ENCODE results near the gene ANKRD6.

Gene ANKRD6

DNA sequence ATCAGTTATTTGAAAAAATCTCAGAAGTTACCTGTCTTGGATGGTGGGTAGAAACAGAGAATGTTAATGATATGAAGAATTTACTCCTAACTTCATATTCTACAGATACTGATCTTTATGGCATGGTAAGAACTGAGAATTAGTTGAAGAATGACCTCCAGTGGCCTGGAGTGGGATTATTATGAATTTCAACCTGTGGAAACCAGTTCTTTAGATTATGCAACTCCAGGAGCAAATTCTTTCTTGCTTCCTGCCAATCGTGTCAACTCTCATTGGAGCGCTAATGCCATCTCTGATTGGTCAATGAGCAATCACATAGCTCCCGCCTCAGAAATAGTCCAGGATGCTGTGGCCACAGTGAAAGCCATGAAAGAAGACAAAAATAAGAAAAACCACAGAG is 165.0 kb downstream of the ANKRD6 start:
- H3K9me3 ChIP-seq (ENCODE audit: control insufficient read depth, low read length): no peaks in the 10 kb centered on the region
- no peak overlapping the region for H3K4me3 ChIP-seq (ENCODE audit: extremely low read depth, insufficient read depth, low read length, poor library complexity, severe bottlenecking)
- WGBS, 2 experiments (ENCODE audit: insufficient coverage in 2 of 2): 68 to 69% methylated on average over 2 to 3 of the region's 3 CpGs
- H3K4me1 ChIP-seq (ENCODE audit: control insufficient read depth, insufficient read depth, low read length, poor library complexity, severe bottlenecking): no peaks in the 10 kb centered on the region
- no peak overlapping the region for H3K27ac ChIP-seq (ENCODE audit: low read depth, low read length, severe bottlenecking)
- H3K36me3 ChIP-seq (ENCODE audit: control insufficient read depth, insufficient read depth, low read length): no peaks in the 10 kb centered on the region

DNA sequence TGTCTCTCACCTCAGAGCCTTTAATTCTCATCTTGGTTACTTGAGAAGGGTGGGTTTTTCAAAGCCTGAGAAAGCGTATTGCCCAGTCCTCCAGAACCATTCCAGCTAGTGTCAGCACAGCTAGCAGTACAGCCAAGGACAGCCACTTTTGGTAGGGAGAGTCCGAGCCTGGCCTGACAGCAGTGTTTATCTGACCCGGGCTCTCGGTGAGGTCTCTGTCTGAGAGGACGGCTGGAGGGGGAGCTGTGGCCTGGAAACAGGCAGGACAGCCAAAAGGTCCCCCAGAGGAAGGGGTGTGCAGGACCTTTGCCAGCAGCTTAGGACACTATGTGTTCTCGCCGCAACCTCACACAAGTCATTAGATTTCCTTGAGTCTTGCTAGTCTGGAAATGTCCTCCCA is 166.8 kb downstream of the ANKRD6 start:
- H3K4me3 ChIP-seq (ENCODE audit: extremely low read depth, insufficient read depth, low read length, poor library complexity, severe bottlenecking): no peak overlapping the region
- no peaks in the 10 kb centered on the region for H3K4me1 ChIP-seq (ENCODE audit: control insufficient read depth, insufficient read depth, low read length, poor library complexity, severe bottlenecking)
- no peak overlapping the region for H3K27ac ChIP-seq (ENCODE audit: low read depth, low read length, severe bottlenecking)
- WGBS, 2 experiments (ENCODE audit: insufficient coverage in 2 of 2): 93 to 94% methylated on average over 4 to 7 of the region's 7 CpGs
- peaks cover 4% of the 10 kb centered on the region for H3K36me3 ChIP-seq (ENCODE audit: control insufficient read depth, insufficient read depth, low read length)
- H3K9me3 ChIP-seq (ENCODE audit: control insufficient read depth, low read length): no peaks in the 10 kb centered on the region

DNA sequence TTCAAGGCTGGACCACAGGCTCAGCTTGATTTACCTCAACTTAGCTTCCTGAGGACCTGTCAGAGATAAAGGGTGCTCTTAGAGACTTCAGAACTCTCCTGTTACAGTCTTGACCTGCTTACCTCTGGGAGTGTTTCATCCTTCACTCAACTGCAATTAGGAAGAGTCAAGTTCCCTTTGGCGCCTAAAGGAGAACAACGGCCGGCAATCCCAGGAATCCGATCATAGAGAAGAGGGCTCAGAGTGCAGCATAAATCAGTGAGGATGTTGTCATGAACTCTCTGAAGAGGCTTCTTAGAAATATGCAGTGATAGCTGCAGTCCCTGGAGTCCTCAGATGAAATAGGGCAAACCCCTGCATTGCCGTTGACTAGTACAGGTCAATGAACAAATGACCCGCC is 169.2 kb downstream of the ANKRD6 start:
- Histone ChIP-seq H3K4me3 (ENCODE audit: extremely low read depth, insufficient read depth, low read length, poor library complexity, severe bottlenecking) (no peak overlapping the region), H3K4me1 (ENCODE audit: control insufficient read depth, insufficient read depth, low read length, poor library complexity, severe bottlenecking) (no peaks in the 10 kb centered on the region), H3K27ac (ENCODE audit: low read depth, low read length, severe bottlenecking) (no peak overlapping the region), H3K9me3 (ENCODE audit: control insufficient read depth, low read length) (no peaks in the 10 kb centered on the region), H3K36me3 (ENCODE audit: control insufficient read depth, insufficient read depth, low read length) (peaks cover 4% of the 10 kb centered on the region)
- WGBS, 2 experiments (ENCODE audit: insufficient coverage in 2 of 2): 93 to 96% methylated on average over 6 of the region's 6 CpGs

DNA sequence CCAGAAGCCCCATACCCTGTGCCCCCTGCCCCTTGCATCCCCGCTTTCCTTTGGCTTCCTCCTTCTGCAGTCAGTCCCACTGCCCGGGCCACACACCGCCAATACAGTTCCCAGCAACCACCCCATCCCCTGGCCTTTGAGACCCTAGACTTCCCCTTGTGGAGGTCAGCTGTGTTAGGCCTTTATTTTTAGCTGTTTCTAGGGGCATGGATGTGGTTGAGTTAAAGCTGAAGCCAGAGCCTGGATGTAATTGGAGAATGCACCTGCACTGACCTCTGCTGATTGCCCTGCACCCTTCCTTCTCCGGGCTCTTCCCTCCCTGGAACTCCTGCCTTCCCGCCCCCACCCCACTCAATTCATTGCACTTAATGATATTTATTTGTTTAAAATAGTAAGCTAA is 171.7 kb downstream of the ANKRD6 start:
- Histone ChIP-seq H3K4me1 (ENCODE audit: control insufficient read depth, insufficient read depth, low read length, poor library complexity, severe bottlenecking) (no peaks in the 10 kb centered on the region), H3K36me3 (ENCODE audit: control insufficient read depth, insufficient read depth, low read length) (peaks cover 4% of the 10 kb centered on the region), H3K27ac (ENCODE audit: low read depth, low read length, severe bottlenecking) (no peak overlapping the region), H3K9me3 (ENCODE audit: control insufficient read depth, low read length) (no peaks in the 10 kb centered on the region), H3K4me3 (ENCODE audit: extremely low read depth, insufficient read depth, low read length, poor library complexity, severe bottlenecking) (no peak overlapping the region)
- no CpG with 5 or more reads among the region's 5 CpGs for WGBS, 2 experiments (ENCODE audit: insufficient coverage in 2 of 2)

DNA sequence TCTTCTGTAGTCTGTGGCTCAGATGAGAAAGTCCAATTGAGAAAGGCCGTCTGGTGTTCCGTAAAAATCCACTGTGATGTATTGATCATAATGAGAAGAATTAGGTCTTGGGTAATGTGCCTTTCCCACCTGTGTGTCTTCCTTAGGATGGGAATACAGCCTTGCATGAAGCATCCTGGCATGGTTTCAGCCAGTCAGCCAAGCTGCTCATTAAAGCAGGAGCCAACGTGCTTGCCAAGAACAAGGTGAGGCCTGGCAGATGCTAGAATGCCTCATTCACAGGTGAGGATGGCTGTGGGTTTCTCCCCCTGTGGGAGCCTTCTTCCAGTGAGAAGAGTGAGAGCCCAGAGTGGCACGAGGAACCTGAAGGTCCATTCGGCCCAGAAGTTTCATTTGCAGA is 172.9 kb downstream of the ANKRD6 start:
- H3K4me3 ChIP-seq (ENCODE audit: extremely low read depth, insufficient read depth, low read length, poor library complexity, severe bottlenecking): no peak overlapping the region
- H3K27ac ChIP-seq (ENCODE audit: low read depth, low read length, severe bottlenecking): no peak overlapping the region
- H3K36me3 ChIP-seq (ENCODE audit: control insufficient read depth, insufficient read depth, low read length): peaks cover 4% of the 10 kb centered on the region
- WGBS, 2 experiments (ENCODE audit: insufficient coverage in 2 of 2): 91 to 94% methylated on average over 3 to 5 of the region's 5 CpGs
- no peaks in the 10 kb centered on the region for H3K9me3 ChIP-seq (ENCODE audit: control insufficient read depth, low read length)
- H3K4me1 ChIP-seq (ENCODE audit: control insufficient read depth, insufficient read depth, low read length, poor library complexity, severe bottlenecking): no peaks in the 10 kb centered on the region

DNA sequence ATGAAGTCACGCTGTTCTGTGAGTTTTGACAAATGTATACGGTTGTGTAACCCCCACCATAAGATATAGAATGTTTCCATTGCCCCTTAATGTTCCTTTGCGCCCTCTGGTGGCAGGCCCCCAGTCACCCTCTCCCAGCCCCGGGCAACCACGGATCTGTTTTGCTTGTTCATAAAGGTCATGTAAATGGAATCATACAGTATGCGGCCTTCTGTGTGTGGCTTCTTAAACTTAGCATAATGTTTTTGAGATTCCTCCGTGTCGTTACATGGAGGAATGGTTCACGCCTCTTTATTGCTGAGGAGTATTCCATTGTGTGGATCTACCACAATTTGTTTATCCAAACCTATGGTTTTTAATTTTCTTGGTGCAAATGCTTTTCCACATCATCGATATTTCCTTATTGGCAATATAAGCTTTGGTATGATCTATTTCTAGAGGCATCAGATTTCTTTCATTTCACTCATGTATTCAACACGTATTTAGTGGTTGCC is 177.2 kb downstream of the ANKRD6 start:
- peaks cover 7% of the 10 kb centered on the region for H3K4me1 ChIP-seq (ENCODE audit: control insufficient read depth, insufficient read depth, low read length, poor library complexity, severe bottlenecking)
- WGBS, 2 experiments (ENCODE audit: insufficient coverage in 2 of 2): 71% methylated on average over 4 of the region's 11 CpGs; no CpG with 5 or more reads in 1 of the 2 experiments
- peaks cover 3% of the 10 kb centered on the region for H3K36me3 ChIP-seq (ENCODE audit: control insufficient read depth, insufficient read depth, low read length)
- H3K27ac ChIP-seq (ENCODE audit: low read depth, low read length, severe bottlenecking): no peak overlapping the region
- no peaks in the 10 kb centered on the region for H3K9me3 ChIP-seq (ENCODE audit: control insufficient read depth, low read length)
- H3K4me3 ChIP-seq (ENCODE audit: extremely low read depth, insufficient read depth, low read length, poor library complexity, severe bottlenecking): no peak overlapping the region

DNA sequence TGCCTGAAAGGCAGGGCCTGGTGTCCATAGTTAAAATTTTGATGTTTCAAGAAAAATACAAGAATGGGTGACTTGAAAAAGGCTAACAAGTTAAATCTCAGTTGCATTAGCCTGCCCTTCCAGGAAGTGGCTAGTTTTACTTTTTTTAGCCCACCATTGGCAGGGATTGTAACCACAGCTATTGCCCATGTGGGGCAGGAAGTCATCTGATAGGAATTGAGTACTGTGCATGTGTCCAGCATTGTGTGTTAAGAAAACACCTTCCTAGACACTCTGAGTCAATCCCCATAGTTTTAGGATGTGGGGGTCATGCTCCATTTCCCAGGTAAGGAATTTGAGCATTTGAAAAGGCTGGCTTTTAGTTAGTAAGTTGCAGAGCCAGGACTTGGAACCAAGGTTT is 178.7 kb downstream of the ANKRD6 start:
- no peak overlapping the region for H3K4me3 ChIP-seq (ENCODE audit: extremely low read depth, insufficient read depth, low read length, poor library complexity, severe bottlenecking)
- H3K36me3 ChIP-seq (ENCODE audit: control insufficient read depth, insufficient read depth, low read length): peaks cover 3% of the 10 kb centered on the region
- no peaks in the 10 kb centered on the region for H3K9me3 ChIP-seq (ENCODE audit: control insufficient read depth, low read length)
- H3K27ac ChIP-seq (ENCODE audit: low read depth, low read length, severe bottlenecking): no peak overlapping the region
- H3K4me1 ChIP-seq (ENCODE audit: control insufficient read depth, insufficient read depth, low read length, poor library complexity, severe bottlenecking): peaks cover 7% of the 10 kb centered on the region

DNA sequence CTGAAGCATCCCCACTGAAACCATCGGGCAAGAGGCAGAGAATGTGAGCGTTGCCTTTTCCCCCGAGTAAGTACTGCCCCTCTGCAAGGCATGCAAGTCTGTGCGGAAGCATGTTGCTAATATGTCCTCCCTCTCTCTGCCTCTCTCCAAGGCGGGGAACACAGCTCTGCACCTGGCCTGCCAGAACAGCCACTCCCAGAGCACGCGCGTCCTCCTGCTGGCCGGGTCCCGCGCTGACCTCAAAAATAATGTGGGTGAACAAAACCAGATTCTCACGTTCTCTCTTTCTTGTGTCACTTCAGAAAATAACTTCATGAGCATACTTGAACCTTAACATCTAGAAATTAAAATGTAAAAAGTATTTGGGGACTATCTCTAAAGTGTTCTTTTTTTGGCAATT is 179.2 kb downstream of the ANKRD6 start:
- 91 to 94% methylated on average over 7 to 11 of the region's 12 CpGs for WGBS, 2 experiments (ENCODE audit: insufficient coverage in 2 of 2)
- no peak overlapping the region for H3K4me3 ChIP-seq (ENCODE audit: extremely low read depth, insufficient read depth, low read length, poor library complexity, severe bottlenecking)
- H3K9me3 ChIP-seq (ENCODE audit: control insufficient read depth, low read length): no peaks in the 10 kb centered on the region
- peaks cover 7% of the 10 kb centered on the region for H3K4me1 ChIP-seq (ENCODE audit: control insufficient read depth, insufficient read depth, low read length, poor library complexity, severe bottlenecking)
- H3K36me3 ChIP-seq (ENCODE audit: control insufficient read depth, insufficient read depth, low read length): peaks cover 3% of the 10 kb centered on the region
- no peak overlapping the region for H3K27ac ChIP-seq (ENCODE audit: low read depth, low read length, severe bottlenecking)

DNA sequence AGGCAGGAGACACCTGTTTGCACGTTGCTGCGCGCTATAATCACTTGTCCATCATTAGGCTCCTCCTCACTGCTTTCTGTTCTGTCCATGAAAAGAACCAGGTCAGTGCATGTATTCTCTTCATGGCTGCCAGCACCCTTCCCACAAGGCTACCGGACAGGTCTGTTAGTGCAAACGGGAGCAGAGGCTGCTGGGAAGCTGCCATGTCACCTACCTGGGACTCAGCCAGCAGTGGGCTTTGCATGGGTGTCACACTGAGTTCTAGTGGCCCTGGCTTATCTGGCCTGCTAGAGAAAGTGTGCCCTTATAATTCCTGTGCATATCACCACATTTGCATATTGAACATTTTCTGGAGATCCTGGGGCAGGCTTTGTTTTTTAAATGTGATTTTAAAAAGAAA is 180.8 kb downstream of the ANKRD6 start:
- peaks cover 7% of the 10 kb centered on the region for H3K4me1 ChIP-seq (ENCODE audit: control insufficient read depth, insufficient read depth, low read length, poor library complexity, severe bottlenecking)
- H3K36me3 ChIP-seq (ENCODE audit: control insufficient read depth, insufficient read depth, low read length): peaks cover 3% of the 10 kb centered on the region
- 98 to 100% methylated on average over 5 of the region's 5 CpGs for WGBS, 2 experiments (ENCODE audit: insufficient coverage in 2 of 2)
- no peak overlapping the region for H3K27ac ChIP-seq (ENCODE audit: low read depth, low read length, severe bottlenecking)
- no peak overlapping the region for H3K4me3 ChIP-seq (ENCODE audit: extremely low read depth, insufficient read depth, low read length, poor library complexity, severe bottlenecking)
- H3K9me3 ChIP-seq (ENCODE audit: control insufficient read depth, low read length): no peaks in the 10 kb centered on the region

DNA sequence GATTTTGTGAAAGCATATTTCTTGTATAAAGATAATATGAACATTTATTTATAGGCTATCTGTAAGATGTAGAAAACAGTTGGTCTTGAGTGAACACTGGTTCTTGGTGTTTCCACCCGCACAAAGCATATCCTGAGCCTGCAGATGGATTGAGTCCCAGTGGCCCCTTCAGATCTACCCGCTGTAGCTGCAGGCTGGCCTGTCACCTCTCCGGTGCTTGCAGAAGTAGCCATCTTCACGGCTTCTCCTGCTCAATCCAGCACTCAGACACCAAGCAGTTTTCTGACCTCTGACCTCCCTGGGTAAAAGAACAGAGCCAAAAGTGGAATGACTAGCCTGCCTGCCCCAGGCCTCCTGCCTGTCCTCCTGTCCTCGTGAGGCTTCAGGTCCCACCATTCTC is 182.9 kb downstream of the ANKRD6 start:
- 85 to 96% methylated on average over 5 of the region's 5 CpGs for WGBS, 2 experiments (ENCODE audit: insufficient coverage in 2 of 2)
- H3K4me3 ChIP-seq (ENCODE audit: extremely low read depth, insufficient read depth, low read length, poor library complexity, severe bottlenecking): no peak overlapping the region
- peaks cover 3% of the 10 kb centered on the region for H3K36me3 ChIP-seq (ENCODE audit: control insufficient read depth, insufficient read depth, low read length)
- no peak overlapping the region for H3K27ac ChIP-seq (ENCODE audit: low read depth, low read length, severe bottlenecking)
- H3K9me3 ChIP-seq (ENCODE audit: control insufficient read depth, low read length): no peaks in the 10 kb centered on the region
- H3K4me1 ChIP-seq (ENCODE audit: control insufficient read depth, insufficient read depth, low read length, poor library complexity, severe bottlenecking): peaks cover 7% of the 10 kb centered on the region

DNA sequence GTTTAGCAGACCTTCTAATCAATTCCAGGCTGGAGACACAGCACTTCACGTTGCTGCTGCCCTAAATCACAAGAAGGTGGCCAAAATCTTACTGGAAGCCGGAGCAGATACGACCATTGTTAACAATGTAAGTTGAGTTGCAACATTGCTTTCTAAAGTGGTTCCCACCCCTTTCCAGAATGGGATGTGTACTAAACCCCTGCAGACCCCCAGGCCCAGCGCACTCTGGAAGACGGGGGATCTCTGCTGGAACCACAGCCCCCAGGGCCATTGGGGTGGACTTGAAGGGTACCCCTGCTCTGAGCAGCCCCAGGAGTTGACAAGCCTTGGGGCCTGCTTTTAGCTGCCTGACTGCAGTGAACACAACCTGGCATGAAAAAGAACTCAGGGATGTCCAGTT is 183.6 kb downstream of the ANKRD6 start:
- peaks cover 3% of the 10 kb centered on the region for H3K36me3 ChIP-seq (ENCODE audit: control insufficient read depth, insufficient read depth, low read length)
- H3K9me3 ChIP-seq (ENCODE audit: control insufficient read depth, low read length): no peaks in the 10 kb centered on the region
- H3K27ac ChIP-seq (ENCODE audit: low read depth, low read length, severe bottlenecking): no peak overlapping the region
- 98 to 100% methylated on average over 3 to 4 of the region's 5 CpGs for WGBS, 2 experiments (ENCODE audit: insufficient coverage in 2 of 2)
- peaks cover 6% of the 10 kb centered on the region for H3K4me1 ChIP-seq (ENCODE audit: control insufficient read depth, insufficient read depth, low read length, poor library complexity, severe bottlenecking)
- no peak overlapping the region for H3K4me3 ChIP-seq (ENCODE audit: extremely low read depth, insufficient read depth, low read length, poor library complexity, severe bottlenecking)
